HEK293T (cell line): Measurements from ENCODE around the gene MEGF6.

ENCODE experiments used
- FOXA1 ChIP-seq: fragments of 450-650 bp; IDR thresholded peaks from 2 replicates; pipeline ENCODE4 v1.6.1; 2016; ENCODE audit warnings: mild to moderate bottlenecking
- FOXK2 ChIP-seq: fragments of 450-650 bp; IDR thresholded peaks from 2 replicates; pipeline ENCODE4 v1.6.1; 2016; ENCODE audit warnings: mild to moderate bottlenecking
- FOXM1 ChIP-seq: fragments of 450-650 bp; IDR thresholded peaks from 2 replicates; pipeline ENCODE4 v1.6.1; 2017; ENCODE audit warnings: mild to moderate bottlenecking, borderline replicate concordance
- L3MBTL2 ChIP-seq: fragments of 450-650 bp; conservative IDR thresholded peaks from 2 replicates; pipeline ENCODE4 v1.6.1; 2016; ENCODE audit warnings: mild to moderate bottlenecking
- NFRKB ChIP-seq: fragments of 450-650 bp; IDR thresholded peaks from 2 replicates; pipeline ENCODE4 v1.6.1; 2016; ENCODE audit warnings: mild to moderate bottlenecking, moderate library complexity
- SP1 ChIP-seq: fragments of 450-650 bp; IDR thresholded peaks from 2 replicates; pipeline ENCODE4 v1.6.1; 2017
- SUZ12 ChIP-seq: fragments of 450-650 bp; IDR thresholded peaks from 2 replicates; pipeline ENCODE4 v1.6.1; 2016; ENCODE audit warnings: mild to moderate bottlenecking
- TARDBP ChIP-seq: fragments of 450-650 bp; IDR thresholded peaks from 2 replicates; pipeline ENCODE4 v1.6.1; 2016
- TF ChIP-seq, protein P1 (sequence below): fragments of 450-650 bp; IDR thresholded peaks from 2 replicates; pipeline ENCODE4 v1.6.1; 2016

GRCh38 chr1:3530086-3530925 is 81.0 kb downstream of the MEGF6 start:
- TF ChIP-seq FOXK2 (no peak), SUZ12 (no peak), NFRKB (no peak), FOXA1 (no peak), SP1 (no peak), FOXM1 (no peak), TARDBP (no peak), L3MBTL2 (no peak)
- TF ChIP-seq, protein P1, sequence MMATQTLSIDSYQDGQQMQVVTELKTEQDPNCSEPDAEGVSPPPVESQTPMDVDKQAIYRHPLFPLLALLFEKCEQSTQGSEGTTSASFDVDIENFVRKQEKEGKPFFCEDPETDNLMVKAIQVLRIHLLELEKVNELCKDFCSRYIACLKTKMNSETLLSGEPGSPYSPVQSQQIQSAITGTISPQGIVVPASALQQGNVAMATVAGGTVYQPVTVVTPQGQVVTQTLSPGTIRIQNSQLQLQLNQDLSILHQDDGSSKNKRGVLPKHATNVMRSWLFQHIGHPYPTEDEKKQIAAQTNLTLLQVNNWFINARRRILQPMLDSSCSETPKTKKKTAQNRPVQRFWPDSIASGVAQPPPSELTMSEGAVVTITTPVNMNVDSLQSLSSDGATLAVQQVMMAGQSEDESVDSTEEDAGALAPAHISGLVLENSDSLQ = no peak
